ENCODE data around the gene METTL26.

GRCh38 chr16:633336-634050 is 2.6 kb downstream of the METTL26 start:
- TF ChIP-seq, protein P1, sequence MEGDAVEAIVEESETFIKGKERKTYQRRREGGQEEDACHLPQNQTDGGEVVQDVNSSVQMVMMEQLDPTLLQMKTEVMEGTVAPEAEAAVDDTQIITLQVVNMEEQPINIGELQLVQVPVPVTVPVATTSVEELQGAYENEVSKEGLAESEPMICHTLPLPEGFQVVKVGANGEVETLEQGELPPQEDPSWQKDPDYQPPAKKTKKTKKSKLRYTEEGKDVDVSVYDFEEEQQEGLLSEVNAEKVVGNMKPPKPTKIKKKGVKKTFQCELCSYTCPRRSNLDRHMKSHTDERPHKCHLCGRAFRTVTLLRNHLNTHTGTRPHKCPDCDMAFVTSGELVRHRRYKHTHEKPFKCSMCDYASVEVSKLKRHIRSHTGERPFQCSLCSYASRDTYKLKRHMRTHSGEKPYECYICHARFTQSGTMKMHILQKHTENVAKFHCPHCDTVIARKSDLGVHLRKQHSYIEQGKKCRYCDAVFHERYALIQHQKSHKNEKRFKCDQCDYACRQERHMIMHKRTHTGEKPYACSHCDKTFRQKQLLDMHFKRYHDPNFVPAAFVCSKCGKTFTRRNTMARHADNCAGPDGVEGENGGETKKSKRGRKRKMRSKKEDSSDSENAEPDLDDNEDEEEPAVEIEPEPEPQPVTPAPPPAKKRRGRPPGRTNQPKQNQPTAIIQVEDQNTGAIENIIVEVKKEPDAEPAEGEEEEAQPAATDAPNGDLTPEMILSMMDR (IDR thresholded peaks at IDR 0.05): no peak
- no peak for TF ChIP-seq POLR2AphosphoS5 (IDR thresholded peaks at IDR 0.05)

All from transverse colon (tissue), 4 donors.